GM21423 (cell line): ENCODE data around the gene GALNTL6.
"Not testable (repeated sequence)": the region's sequence is repeated elsewhere in the genome, so short reads cannot be mapped to it uniquely, and the experiment has no call there.

Experiments
- ATAC-seq: cut with Tn5 transposase; IDR thresholded peaks from one replicate; pipeline ENCODE4 v1.9.1; 2021; ENCODE audit warnings: mild to moderate bottlenecking, moderate library complexity; ENCODE audit not compliant: unreplicated experiment

GALNTL6 gene

GRCh38 chr4:172780566-172781081 is 967.4 kb downstream of the GALNTL6 start:
- no peak for ATAC-seq

DNA sequence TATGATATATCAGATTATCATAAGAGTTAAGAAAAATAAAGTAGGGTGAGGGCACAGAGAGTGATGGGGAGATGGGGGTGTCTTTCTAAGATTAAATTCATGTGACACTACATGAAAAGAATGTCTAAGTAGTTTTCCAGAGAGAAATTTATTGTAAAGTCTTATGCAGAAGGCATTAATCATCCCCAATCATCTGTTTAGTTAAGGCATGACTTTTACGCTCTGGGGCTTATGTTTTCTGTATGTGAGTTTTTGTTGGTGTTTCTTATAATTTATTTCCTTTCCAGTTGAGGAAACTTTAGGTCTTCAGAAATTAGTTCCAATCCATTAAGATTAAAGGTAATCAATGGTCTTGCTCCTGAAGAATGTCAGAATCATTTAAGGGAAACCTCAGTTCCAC is 972.4 kb downstream of the GALNTL6 start:
- ATAC-seq, result no peak

DNA sequence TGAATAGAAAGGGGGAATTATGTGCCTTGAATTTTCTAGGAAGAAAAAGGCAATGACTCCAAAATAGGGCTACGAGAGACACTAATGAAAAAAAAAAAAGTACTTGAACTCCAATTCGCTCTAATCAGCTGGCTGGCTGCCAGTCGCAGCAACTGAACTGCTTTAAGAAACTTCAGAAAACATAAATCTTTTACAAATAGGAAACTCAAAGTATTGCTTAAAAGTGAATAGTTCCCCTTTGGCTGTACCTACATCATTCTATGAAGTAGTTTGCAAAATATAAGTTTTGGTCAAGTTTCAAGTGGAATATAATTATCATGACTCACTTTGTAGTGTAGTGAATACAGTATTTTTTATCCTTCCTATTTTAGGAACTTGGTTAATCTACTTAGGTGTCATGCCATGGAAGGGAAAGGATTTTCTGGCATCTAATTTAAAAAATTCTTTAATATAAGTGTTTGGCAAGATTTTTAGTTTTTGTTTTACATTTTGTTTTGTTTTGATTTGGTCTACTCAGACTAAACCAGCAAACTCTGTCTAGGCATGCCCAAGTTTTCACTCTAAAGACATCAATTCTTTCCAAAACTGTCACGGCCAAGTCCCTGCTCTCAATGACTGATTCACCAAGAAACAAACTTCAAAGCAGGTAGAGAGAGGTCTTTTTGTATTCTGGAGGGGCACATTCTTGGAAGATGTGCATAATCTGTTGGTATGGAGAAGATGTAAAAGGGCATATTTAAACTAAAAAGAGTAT is 973.0 kb downstream of the GALNTL6 start:
- ATAC-seq, result no peak

DNA sequence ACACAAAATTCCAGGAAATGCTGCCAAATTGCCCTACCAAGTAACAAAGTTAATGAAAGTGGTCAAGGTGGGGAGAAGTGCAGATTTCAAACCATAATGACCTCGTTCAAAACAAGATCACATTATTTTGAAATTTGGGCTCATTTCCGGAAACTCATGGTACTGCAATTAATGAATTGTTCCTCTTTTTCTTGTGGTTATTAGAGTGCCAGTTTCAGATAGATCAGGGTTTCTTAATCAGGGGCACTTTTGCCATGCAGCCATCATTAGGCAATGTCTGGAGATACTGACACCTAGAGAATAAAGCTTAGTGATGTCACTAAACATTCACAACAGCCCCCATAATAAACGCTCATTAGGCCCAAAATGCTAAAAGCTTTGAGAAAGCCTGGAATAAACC is 973.9 kb downstream of the GALNTL6 start:
- ATAC-seq, result no peak

DNA sequence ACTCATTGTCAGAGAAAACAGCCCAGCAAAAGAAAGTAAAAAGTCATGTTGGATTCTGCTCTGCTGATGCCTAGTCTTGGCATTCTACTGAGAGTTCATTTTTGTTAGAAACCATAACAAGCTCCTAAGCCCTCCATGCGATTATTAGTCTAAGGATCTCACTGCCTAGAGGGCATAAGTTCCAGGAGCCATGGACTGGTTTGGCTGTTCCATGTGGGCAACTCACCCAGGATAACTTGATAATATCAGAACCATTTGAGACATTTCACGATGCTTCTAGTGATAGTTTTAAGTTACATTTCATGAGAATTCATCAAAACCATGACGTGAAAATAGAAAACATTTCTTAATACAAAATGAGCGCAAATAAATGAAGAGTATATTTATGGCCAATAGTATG is 978.6 kb downstream of the GALNTL6 start:
- no peak for ATAC-seq

- ATAC-seq, result no peak
Measured at GRCh38 chr4:172793565-172794306, 980.5 kb downstream of the GALNTL6 start.

GRCh38 chr4:172794307-172794703 is 981.1 kb downstream of the GALNTL6 start:
- ATAC-seq, result no peak

DNA sequence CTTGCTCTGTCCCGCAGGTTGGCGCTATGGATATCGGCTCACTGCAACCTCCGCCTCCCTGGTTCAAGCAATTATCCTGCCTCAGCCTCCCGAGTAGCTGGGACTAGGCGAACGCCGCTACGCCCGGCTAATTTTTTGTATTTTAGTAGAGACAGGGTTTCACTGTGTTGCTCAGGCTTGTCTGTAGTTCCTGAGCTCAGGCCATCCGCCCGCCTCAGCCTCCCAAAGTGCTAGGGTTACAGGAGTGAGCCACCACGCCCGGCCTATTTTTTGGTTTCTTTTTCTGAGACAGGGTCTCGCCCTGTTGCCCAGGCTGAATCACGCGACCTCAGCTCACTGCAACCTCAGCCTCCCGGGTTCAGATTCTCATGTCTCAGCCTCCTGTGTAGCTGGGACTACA is 984.1 kb downstream of the GALNTL6 start:
- not testable (repeated sequence) for ATAC-seq

DNA sequence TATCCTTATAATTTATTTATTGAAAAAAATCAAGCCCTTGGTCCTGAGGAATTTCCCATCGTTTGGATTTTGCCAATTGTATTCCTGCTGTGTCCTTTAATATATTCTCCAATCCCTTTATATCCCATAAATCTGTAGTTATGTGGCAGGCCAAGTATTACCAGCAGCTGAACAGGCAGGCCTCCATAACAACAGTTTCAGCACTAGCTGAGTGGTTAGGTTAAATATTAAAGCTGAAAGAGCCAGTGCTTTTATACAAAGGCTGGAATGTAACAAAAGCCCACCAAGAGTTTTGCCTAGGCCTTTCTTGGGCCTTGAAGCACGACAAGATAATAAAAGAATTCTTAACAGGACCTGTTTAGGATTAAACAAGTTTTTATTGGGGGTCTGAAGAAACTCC is 988.8 kb downstream of the GALNTL6 start:
- no peak for ATAC-seq

GRCh38 chr4:172806841-172807240 is 993.6 kb downstream of the GALNTL6 start:
- no peak for ATAC-seq

DNA sequence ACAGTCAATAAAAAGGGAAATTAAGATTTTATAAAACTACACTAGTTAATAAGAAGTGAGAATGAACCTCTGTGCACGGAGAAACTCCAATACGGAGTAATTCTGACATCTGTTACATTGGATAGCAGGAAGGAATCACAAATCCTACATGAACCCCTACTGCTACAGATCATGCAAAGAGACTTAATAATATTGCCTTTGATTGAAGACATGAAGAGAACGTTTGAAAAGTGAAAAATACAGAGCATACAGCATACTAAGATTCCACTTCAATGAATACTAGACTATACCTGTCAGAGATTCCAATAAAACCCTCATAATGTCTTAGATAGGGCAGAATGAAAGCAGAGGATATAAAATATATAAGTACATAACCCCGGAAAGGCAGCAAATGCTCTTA is 995.0 kb downstream of the GALNTL6 start:
- ATAC-seq, result no peak

- no peak for ATAC-seq
Measured at GRCh38 chr4:172809319-172809718, 996.1 kb downstream of the GALNTL6 start.

GRCh38 chr4:172813359-172813923 is 1000.2 kb downstream of the GALNTL6 start:
- peak; percentile 85 for ATAC-seq

DNA sequence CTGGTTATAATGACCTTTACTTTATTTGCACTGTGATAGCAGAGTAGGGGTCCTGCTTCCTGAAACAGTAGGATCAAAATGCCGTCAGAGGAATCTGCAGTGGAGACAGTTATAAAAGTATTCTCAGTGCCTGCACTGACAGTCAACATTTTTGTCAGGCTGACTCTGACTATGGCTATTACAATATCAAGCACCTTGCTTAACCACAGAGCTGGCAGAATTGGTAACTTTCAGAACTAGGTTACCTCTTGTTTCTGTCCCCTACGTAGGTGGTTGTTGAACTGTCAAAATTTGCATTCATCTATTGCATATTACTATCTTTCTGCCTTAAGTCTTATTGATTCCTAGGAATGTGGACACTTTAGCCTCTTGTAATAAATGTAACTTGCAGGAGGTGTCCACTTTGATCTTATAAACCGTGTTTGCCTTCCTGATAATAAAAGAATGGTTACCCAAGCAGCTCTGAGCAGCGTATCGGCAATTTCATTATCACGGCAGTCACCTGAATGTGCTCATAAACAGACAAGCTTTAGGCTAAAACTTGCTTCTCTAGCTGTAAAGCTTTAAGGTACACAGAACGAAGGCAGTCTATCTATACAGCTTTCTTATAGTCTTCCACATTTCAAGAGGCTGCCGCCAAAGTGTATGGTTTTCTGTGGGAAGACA is 1002.4 kb downstream of the GALNTL6 start:
- ATAC-seq, result no peak

- ATAC-seq, result no peak
Measured at GRCh38 chr4:172818901-172819300, 1005.7 kb downstream of the GALNTL6 start.

DNA sequence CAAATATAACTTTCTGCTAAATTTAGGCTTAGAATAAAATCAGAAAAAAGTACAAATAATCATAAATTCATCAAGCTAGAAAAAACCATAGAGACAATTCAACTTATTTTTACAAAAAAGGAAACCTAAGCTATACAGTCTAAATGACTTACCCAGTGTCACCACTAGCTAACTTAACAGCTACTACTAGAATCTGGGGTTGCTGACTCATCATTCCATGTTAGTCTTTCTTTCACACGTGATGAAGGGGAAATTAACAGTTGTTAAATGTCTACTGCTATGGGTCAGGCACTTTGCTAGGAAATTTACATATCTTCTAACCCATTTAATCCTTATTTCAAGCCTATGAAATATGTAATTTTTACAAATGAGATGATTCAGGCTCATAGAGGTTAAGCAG is 1006.1 kb downstream of the GALNTL6 start:
- ATAC-seq, result no peak

GRCh38 chr4:172822331-172822730 is 1009.1 kb downstream of the GALNTL6 start:
- ATAC-seq, result no peak

GRCh38 chr4:172826346-172826745 is 1013.1 kb downstream of the GALNTL6 start:
- no peak for ATAC-seq

DNA sequence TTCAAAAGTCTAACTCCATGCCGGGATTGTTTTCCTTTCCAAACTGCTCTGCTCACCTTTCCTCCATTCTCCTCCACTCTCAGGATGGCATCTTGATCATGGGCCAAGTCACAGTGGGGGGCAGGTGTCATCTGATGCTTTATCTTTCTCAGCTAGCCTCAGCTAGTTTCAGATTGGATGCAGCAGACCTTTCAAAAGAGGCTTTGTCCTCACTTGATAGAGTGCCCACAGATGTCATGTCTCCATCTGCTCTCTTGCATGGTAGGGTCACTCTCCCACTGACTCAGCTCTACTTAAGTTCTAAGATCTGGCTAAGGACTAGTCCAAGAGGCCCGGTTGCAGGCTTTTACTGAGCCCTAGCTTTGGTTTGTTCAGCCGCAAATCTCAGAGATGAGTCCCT is 1013.7 kb downstream of the GALNTL6 start:
- no peak for ATAC-seq

DNA sequence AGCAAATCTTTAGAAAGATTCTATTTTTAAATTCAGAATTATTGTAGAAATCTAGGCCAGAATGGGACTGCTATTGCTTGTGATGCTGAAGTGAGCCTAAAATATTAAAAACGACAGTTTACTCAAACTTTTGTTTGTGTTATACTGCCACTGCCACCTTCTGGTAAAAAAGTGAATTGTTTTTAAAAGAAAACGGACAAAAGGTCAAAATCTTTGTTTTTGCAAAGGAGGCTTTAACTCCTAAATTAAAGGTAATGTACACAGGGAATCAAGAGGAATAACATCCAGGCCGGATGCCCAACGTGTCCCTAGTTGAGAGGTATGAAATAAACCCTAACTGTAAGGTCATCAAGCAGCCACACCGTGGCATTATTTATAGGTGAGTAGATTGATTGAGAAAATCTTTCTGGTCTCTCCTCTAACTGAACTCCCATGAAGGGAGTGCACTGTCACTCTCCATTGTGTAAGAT is 1017.1 kb downstream of the GALNTL6 start:
- ATAC-seq, result no peak

DNA sequence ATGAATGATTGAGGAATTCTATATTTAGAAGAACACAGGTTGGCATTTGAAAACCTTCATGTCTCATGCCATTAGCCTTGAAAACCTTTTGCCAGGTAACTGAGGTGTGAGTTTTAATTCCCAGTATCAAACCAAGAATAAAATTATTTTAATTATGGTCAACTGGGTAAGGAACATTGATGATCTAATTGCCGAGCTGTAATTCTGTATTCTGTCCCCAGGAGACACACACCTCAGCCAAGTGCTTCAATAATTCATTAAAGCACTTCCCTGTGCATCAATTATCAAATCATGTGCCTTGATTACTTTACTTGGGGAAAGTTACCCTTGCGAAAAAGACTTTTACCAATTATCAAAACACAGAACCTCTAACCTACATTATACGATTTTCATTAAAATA is 1023.5 kb downstream of the GALNTL6 start:
- no peak for ATAC-seq
